Astrocyte (in vitro differentiated cells and primary cell): Measurements from ENCODE around the gene HOXD11. TPM values are rescaled to one million over a fixed set of nuclear protein-coding genes. Genes with fewer than 3 reads are reported as not detected.
A peak's percentile ranks its signal among the peaks of the same experiment; 100 is the strongest.

ENCODE experiments used
- DNase-seq: peaks from one replicate; pipeline ENCODE4 v3.0.0-alpha.2; 2010; ENCODE audit warnings: low read depth
- FAIRE-seq: peaks from 2 replicates; lab custom pipeline; 2011; peaks lifted over from hg19 to GRCh38; lab: Jason Lieb, UNC
- H2AFZ ChIP-seq: 2 replicates; pipeline ENCODE4 v1.6.0; 2012; ENCODE audit warnings: low read depth, low read length, inconsistent platforms
- H3K27ac ChIP-seq: 2 replicates; pipeline ENCODE4 v1.5.1; 2011; ENCODE audit warnings: low read depth, low read length, inconsistent platforms
- H3K27me3 ChIP-seq: 2 replicates; pipeline ENCODE4 v1.6.0; 2011; ENCODE audit warnings: low read length, inconsistent platforms; ENCODE audit not compliant: insufficient read depth
- H3K36me3 ChIP-seq: 2 replicates; pipeline ENCODE4 v1.5.1; 2011; ENCODE audit warnings: low read length, inconsistent platforms; ENCODE audit not compliant: insufficient read depth
- H3K4me1 ChIP-seq: 2 replicates; pipeline ENCODE4 v1.5.1; 2011; ENCODE audit warnings: low read length, inconsistent platforms; ENCODE audit not compliant: insufficient read depth
- H3K4me2 ChIP-seq: 2 replicates; pipeline ENCODE4 v1.6.0; 2012; ENCODE audit warnings: low read length, inconsistent platforms
- H3K4me3 ChIP-seq: 2 replicates; pipeline ENCODE4 v1.5.1; 2011; ENCODE audit warnings: low read depth, mild to moderate bottlenecking, low read length, inconsistent platforms; ENCODE audit not compliant: insufficient read depth
- H3K79me2 ChIP-seq: 2 replicates; pipeline ENCODE4 v1.6.0; 2012; ENCODE audit warnings: mild to moderate bottlenecking, low read length, inconsistent platforms; ENCODE audit not compliant: insufficient read depth
- H3K9ac ChIP-seq: 2 replicates; pipeline ENCODE4 v1.6.0; 2012; ENCODE audit warnings: mild to moderate bottlenecking, low read length, inconsistent platforms
- H3K9me3 ChIP-seq: 2 replicates; pipeline ENCODE4 v1.5.1; 2012; ENCODE audit warnings: low read depth, mild to moderate bottlenecking, low read length, inconsistent platforms; ENCODE audit not compliant: insufficient read depth
- H4K20me1 ChIP-seq: 2 replicates; pipeline ENCODE4 v1.6.0; 2012; ENCODE audit warnings: low read length, inconsistent platforms; ENCODE audit not compliant: insufficient read depth
- H3K27ac Mint-ChIP-seq: one replicate; pipeline ENCODE4 v1.8.0; 2021; ENCODE audit warnings: mild to moderate bottlenecking, mixed read lengths; ENCODE audit not compliant: unreplicated experiment
- H3K27me3 Mint-ChIP-seq: one replicate; pipeline ENCODE4 v1.8.0; 2021; ENCODE audit warnings: low read depth, mixed read lengths; ENCODE audit not compliant: unreplicated experiment
- H3K36me3 Mint-ChIP-seq: one replicate; pipeline ENCODE4 v1.8.0; 2021; ENCODE audit warnings: low read depth, mixed read lengths; ENCODE audit not compliant: unreplicated experiment
- H3K4me1 Mint-ChIP-seq: one replicate; pipeline ENCODE4 v1.8.0; 2021; ENCODE audit warnings: low read depth, mixed read lengths; ENCODE audit not compliant: unreplicated experiment
- H3K4me3 Mint-ChIP-seq: one replicate; pipeline ENCODE4 v1.8.0; 2021; ENCODE audit warnings: mild to moderate bottlenecking, moderate library complexity, mixed read lengths; ENCODE audit not compliant: unreplicated experiment
- H3K9me3 Mint-ChIP-seq: one replicate; pipeline ENCODE4 v1.8.0; 2021; ENCODE audit warnings: mild to moderate bottlenecking, mixed read lengths; ENCODE audit not compliant: unreplicated experiment
- CTCF ChIP-seq: IDR thresholded peaks from 2 replicates; pipeline ENCODE4 v1.5.1; 2011; ENCODE audit warnings: low read depth, mild to moderate bottlenecking, inconsistent platforms, low read length, moderate library complexity; ENCODE audit not compliant: insufficient read depth
- EZH2 ChIP-seq: IDR thresholded peaks from 2 replicates; pipeline ENCODE4 v1.6.1; 2012; ENCODE audit warnings: mild to moderate bottlenecking, low read length, inconsistent platforms; ENCODE audit not compliant: insufficient read depth
- total RNA-seq: library from RNA; stranded (reverse); gene quantifications from 2 replicates; pipeline ENCODE4 v1.2.1, GENCODE V29; 2021

Gene HOXD11
- total RNA-seq, 1 donor from 2014 or later = not detected

- Mint-ChIP-seq H3K4me1 (peaks cover 3% of the 10 kb centered on the region), H3K27me3 (peaks cover 83% of the 10 kb centered on the region), H3K4me3 (peak overlapping the region; percentile 17), H3K9me3 (peaks cover 27% of the 10 kb centered on the region), H3K36me3 (no peaks in the 10 kb centered on the region), H3K27ac (peak overlapping the region; percentile 68)
- no peaks in the 10 kb centered on the region for H3K36me3 ChIP-seq
- peaks cover 90% of the 10 kb centered on the region for H3K27me3 ChIP-seq
- DNase-seq = no peak
- H2AFZ ChIP-seq = no peak overlapping the region
- H3K4me2 ChIP-seq = peak overlapping the region; percentile 72
- TF ChIP-seq CTCF (no peak), EZH2 (peak; percentile 18)
- no peaks in the 10 kb centered on the region for H4K20me1 ChIP-seq
- no peak overlapping the region for H3K27ac ChIP-seq
- no peak for FAIRE-seq
- no peak overlapping the region for H3K4me3 ChIP-seq
- H3K79me2 ChIP-seq = no peaks in the 10 kb centered on the region
- no peak overlapping the region for H3K9ac ChIP-seq
- no peaks in the 10 kb centered on the region for H3K4me1 ChIP-seq
- H3K9me3 ChIP-seq = no peaks in the 10 kb centered on the region
Measured at GRCh38 chr2:176130957-176131847, 24.1 kb downstream of the HOXD11 start.

GRCh38 chr2:176131848-176132158, 24.7 kb downstream of the HOXD11 start:
- Histone ChIP-seq H3K9ac (no peak overlapping the region), H3K27me3 (peaks cover 90% of the 10 kb centered on the region), H3K79me2 (no peaks in the 10 kb centered on the region), H3K9me3 (no peaks in the 10 kb centered on the region), H3K4me3 (no peak overlapping the region), H3K4me2 (peak overlapping the region; percentile 80), H3K27ac (no peak overlapping the region), H2AFZ (no peak overlapping the region), H3K4me1 (no peaks in the 10 kb centered on the region), H4K20me1 (no peaks in the 10 kb centered on the region), H3K36me3 (no peaks in the 10 kb centered on the region)
- Mint-ChIP-seq H3K4me3 (no peak overlapping the region), H3K36me3 (no peaks in the 10 kb centered on the region), H3K9me3 (peaks cover 27% of the 10 kb centered on the region), H3K27me3 (peaks cover 79% of the 10 kb centered on the region), H3K27ac (no peak overlapping the region), H3K4me1 (peaks cover 3% of the 10 kb centered on the region)
- DNase-seq (no peak), FAIRE-seq (no peak)
- no peak for TF ChIP-seq CTCF
- no peak for TF ChIP-seq EZH2
